ENCODE measurements around the gene FUBP1.
"Not testable (repeated sequence)": the region's sequence is repeated elsewhere in the genome, so short reads cannot be mapped to it uniquely, and the experiment has no call there.

FUBP1 gene

GRCh38 chr1:77951328-77951727, 27.5 kb downstream of the FUBP1 start:
- FAIRE-seq (no peak), DNase-seq (ENCODE audit: insufficient read length, low spot score) (no peak)

GRCh38 chr1:77950873-77951272, 28.0 kb downstream of the FUBP1 start:
- FAIRE-seq = no peak

DNA sequence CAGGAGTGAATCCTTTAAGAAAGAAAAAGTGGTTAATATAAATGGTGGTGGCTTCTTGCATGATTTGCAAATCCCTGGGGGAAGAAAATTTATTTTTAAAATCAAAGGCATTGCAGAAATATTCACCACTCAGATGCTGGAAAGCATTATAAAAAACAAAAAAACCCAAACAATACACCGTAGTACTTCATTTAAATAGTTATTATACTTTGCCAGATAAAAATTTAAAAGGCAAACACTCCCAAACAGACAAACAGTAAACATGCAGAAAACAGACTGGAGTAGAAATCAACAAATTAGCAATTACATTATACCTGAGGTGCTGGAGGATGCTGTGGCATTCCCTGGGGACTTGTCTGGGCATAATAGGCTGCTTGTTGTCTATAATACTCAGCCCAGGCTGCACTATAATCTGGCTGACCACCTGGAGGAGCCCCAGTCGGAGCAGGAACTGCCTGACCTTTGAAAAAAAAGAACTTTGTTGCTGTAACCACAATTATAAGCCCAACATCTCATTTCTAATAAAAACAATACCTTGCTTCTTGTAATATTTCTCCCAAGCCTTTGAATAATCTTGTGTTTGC, 29.9 kb downstream of the FUBP1 start:
- FAIRE-seq (peak; percentile 64), DNase-seq (ENCODE audit: insufficient read length, low spot score) (no peak)

More at GRCh38 chr1:77950873-77951272, 28.0 kb downstream of the FUBP1 start:
- no peak for DNase-seq (ENCODE audit: insufficient read length, low spot score)

GRCh38 chr1:77945345-77945744, 33.5 kb downstream of the FUBP1 start:
- FAIRE-seq (no peak), DNase-seq (ENCODE audit: insufficient read length, low spot score) (no peak)

- no peak for FAIRE-seq
- DNase-seq (ENCODE audit: insufficient read length, low spot score) = no peak
These were observed 36.3 kb downstream of the FUBP1 start for GRCh38 chr1:77942400-77943140.

- FAIRE-seq = no peak
- DNase-seq (ENCODE audit: insufficient read length, low spot score) = no peak
These were observed 37.8 kb downstream of the FUBP1 start for GRCh38 chr1:77940921-77941570.

- DNase-seq (ENCODE audit: insufficient read length, low spot score) = no peak
- FAIRE-seq = peak; percentile 11
These were observed 40.2 kb downstream of the FUBP1 start for GRCh38 chr1:77938651-77939050.

DNA sequence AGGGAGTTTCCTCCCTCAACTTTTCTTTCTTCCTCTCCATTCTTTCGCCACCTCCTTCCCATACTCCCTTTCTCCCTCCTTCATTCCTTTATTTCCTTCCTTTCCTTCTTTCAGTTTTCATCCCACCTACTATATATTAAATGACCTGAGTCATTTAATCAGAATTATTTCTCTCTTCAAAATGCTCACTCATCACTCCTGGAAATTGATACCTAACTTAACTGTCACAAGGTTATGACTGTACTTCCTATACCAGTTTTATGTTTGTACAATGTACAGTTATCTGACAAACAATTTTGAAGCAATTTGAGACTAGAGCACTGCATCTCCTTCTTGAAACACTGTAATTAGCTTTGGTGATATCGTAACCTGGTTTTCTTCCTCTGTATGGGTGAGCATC, 49.1 kb downstream of the FUBP1 start:
- DNase-seq (ENCODE audit: insufficient read length, low spot score) (no peak), FAIRE-seq (no peak)

DNA sequence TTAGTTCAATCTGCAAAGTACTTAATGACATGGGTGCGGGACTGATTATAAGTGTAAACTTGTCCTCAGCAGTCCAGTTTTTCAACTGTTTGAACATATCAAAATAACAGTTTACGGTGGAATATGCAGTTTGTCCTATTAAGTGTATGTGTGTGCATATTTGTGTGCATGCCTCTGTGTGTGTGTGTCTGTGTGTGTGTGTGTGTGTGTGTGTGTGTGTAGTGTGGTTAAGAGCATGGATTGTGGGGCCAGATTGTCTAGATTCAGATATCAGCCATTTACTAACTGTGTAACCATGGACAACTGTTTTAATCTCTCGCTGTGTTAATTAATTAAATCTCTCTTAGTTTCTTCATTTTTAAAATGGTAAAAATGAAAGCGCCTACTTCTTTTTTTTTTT, 51.5 kb downstream of the FUBP1 start:
- FAIRE-seq = peak; percentile 42

DNA sequence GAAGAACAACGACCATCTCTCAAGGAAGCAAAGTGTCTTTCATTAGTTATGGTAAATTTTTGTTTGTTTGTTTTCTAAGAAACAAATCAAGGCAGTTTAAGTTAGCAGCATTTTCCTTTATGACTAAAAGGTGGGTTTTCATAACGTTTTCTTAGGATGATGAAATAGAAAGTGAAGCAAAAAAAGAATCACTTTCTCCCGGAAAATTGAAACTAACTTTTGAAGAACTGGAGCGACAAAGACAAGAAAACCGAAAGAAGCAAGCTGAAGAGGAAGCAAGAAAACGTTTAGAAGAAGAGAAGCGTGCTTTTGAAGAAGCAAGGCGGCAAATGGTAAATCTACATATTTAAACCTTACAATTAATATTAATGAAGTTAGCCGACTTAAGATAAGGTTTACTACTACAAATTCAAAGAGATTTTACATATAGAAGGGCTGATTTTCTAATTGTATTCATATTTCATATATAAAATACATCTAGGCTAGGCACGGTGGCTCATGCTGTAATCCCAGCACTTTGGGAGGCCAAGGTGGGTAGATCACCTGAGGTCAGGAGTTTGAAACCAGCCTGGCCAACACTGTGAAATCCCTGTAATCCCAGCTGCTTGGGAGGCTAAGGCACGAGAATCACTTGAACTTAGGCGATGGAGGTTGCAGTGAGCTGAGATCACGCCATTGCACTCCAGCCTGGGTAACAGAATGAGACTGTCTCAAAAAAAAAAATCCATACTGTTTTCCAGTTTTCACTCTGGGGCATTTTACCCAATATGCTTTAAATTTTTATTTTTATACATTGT, 52.1 kb downstream of the FUBP1 start:
- DNase-seq (ENCODE audit: insufficient read length, low spot score) (peak; percentile 14), FAIRE-seq (peak; percentile 93)

More for the DNA sequence above, 51.5 kb downstream of the FUBP1 start:
- no peak for DNase-seq (ENCODE audit: insufficient read length, low spot score)

DNA sequence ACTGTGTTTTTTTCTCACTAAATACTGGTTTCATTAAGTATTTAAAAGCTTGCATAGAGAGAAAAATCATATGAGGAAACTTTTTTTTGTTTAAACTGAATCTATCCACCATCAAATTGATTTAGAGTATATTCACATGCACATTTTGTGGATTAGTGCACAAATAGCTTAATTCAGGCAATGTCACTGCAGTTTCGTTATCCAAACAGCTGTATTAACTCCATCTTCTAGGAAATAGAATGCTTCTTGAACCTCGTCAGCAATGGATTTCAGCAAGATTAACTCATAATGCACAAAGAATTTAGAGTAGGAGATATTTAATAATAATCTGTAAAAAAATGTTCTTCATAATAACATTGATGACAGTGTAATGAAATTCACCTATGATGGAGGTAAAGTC, 52.9 kb downstream of the FUBP1 start:
- no peak for FAIRE-seq
- DNase-seq (ENCODE audit: insufficient read length, low spot score) = no peak

- FAIRE-seq (no peak), DNase-seq (ENCODE audit: insufficient read length, low spot score) (no peak)
These were observed 53.4 kb downstream of the FUBP1 start for GRCh38 chr1:77925518-77925917.

DNA sequence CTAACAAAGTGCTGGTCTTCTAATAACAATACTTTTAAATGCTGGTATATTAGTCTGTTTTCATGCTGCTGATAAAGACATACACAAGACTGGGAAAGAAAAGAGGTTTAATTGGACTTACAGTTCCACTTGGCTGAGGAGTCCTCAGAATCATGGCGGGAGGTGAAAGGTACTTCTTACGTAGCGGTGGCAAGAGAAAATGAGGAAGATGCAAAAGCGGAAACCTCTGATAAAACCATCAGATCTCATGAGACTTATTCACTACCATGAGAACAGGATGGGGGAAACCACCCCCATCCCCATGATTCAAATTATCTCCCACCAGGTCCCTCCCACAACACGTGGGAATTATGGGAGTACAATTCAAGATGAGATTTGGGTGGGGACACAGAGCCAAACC, 60.0 kb downstream of the FUBP1 start:
- FAIRE-seq; DNase-seq (ENCODE audit: insufficient read length, low spot score): not testable (repeated sequence)

DNA sequence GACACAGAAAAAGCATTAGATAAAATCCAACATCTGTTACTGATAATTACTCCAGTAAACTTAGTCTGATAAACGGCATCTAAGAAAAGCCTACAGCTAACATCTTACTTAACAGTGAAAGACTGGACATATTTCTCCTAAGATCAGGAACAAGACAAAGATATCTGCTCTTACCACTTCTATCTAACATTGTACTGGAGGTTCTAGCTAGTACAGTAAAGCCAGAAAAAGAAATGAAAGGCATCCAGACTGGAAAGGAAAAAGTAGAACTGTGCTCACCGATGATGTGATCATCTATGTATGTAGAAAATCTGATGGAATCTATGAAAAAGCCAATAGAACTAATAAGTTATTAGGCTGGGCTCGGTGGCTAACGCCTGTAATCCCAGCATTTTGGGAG, 68.8 kb downstream of the FUBP1 start:
- DNase-seq (ENCODE audit: insufficient read length, low spot score) = no peak
- FAIRE-seq = no peak

DNA sequence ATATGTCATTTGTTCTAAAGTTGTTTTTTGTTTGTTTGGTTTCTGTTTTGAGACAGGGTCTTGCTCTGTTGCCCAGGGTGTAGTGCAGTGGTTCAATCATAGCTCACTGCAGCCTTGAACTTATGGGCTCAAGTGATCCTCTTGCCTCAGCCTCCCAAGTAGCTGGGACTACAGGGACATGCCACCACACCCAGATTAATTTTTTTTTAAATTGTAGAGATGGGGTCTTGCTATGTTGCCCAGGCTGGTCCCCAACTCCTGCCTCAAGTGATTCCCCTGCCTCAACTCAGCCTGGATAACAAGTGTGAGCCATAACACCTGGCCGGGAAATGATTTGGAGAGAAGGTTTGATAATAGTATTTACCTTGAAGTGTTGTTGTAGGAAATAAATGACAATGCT, 72.2 kb downstream of the FUBP1 start:
- no peak for DNase-seq (ENCODE audit: insufficient read length, low spot score)
- FAIRE-seq = no peak

DNA sequence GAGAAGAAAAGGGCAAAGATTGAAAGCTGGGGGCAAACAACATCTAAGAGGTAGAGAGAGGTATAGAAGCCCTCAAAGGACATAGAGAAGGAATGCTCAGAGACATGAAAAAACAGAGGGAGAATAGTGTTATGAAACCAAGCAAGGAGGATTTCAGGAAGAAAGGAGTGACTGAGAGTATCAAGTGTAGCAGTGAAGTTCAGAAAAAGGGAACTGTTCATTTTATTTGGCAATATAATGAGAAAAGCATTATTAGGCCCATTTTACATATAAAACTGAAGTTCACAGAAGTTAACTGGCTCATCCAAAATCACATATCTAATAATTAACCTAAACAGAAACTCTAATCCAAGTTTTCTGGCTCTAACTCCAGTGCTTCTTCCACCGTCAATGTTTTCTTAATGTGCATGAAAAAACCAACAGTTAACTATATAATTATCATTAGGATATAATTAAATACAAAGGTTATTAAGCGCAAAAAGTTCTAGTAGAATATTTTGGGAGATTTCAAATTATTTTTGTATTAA, 72.8 kb downstream of the FUBP1 start:
- no peak for DNase-seq (ENCODE audit: insufficient read length, low spot score)
- FAIRE-seq = no peak

GRCh38 chr1:77905603-77906002, 73.3 kb downstream of the FUBP1 start:
- no peak for FAIRE-seq
- DNase-seq (ENCODE audit: insufficient read length, low spot score) = no peak

DNA sequence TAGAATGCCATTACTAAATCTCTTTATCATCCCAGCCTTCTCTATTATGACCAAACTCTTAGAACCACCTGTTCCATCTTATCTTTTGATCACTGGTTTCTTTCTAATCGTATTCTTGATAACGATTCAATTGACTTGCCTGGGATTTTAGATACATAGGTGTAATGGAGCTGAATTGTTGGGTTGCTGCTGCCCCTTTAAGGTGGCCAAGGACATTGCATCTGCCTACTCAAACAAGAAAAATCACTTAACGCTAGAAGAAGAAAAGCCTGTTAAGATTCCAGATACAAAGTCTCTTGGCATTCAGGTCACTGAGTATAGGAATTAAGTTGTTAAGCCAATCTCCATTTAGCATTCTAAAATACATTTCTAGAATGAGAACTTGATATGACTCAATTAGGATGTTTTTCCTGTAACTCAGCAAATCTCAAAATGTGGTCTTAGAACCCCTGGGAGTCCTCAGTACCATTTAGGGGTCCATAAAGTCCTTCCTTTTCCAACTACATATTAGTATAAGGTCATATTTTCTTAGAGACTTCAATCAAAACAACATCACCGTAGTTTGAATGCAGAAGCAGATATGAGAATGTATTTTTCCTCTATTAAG, 78.1 kb downstream of the FUBP1 start:
- FAIRE-seq = peak; percentile 85
- DNase-seq (ENCODE audit: insufficient read length, low spot score) = no peak

- FAIRE-seq = no peak
- no peak for DNase-seq (ENCODE audit: insufficient read length, low spot score)
These were observed 79.1 kb downstream of the FUBP1 start for GRCh38 chr1:77899647-77900320.

Data from GM19239 (cell line).